Limb (tissue), 2 donors: ENCODE results near the gene EXOC8.
"Not testable (repeated sequence)": the region's sequence is repeated elsewhere in the genome, so short reads cannot be mapped to it uniquely, and the experiment has no call there.

Experiments
- DNase-seq, 2 donors: peaks; one replicate each; pipeline ENCODE4 v3.0.0-alpha.2; 2016; ENCODE audit errors: extremely low spot score in 2 of 2

Gene EXOC8

DNA sequence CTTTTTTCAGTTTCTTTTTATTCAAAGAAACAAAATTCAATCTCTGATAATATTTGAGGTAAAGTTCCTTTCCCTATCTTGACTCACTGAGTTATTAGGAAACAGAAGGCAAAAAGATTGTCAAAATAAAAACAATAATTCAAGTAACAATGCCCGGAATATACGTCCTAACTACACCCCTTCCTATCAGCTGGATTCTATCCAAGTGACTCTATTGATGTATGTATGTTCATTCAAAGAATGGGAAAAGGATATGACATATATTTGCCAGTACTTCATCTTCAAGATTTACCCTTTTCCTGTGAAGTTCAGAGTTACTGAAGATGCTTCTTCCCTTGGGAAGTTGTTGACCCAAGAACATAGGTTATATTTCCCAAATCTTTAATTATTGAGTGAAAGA lies 14.2 kb upstream of the EXOC8 start:
- no peak for DNase-seq

DNA sequence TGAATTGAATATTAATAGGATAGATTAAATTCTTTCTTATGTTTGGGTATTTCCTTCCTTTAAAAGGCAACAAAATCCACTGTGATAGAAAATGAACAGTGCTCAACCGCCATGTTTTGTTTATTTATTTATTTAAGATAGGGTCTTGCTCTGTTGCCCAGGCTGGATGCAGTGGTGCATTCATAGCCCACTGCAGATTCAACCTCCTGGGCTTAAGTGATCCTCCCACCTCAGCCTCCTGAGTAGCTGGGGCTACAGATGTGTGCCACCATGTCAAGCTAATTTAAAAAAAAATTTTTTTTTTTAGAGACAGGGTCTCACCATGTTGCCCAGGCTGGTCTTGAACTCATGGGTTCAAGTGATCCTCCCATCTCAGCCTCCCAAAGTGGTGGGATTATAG lies 11.2 kb upstream of the EXOC8 start:
- DNase-seq, result not testable (repeated sequence)

DNA sequence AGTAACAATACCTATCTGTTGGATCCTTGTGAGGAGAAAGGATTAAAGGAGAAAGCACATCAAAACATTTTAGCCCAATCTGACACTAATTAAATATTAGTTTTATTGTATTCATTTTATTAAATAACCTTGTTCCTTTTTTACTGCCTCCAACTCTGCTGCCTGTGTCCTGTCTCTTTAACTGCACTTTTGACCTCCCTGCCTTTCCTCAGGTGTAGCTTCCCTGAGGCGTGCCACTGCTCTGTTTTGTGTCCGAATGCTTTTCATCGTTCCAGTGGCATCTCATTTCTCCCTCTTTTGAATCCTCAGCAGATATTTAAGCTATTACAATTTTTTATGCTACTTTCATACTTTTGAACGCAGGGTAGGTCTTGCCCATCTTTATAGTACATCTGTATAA lies 10.8 kb upstream of the EXOC8 start:
- no peak for DNase-seq

DNA sequence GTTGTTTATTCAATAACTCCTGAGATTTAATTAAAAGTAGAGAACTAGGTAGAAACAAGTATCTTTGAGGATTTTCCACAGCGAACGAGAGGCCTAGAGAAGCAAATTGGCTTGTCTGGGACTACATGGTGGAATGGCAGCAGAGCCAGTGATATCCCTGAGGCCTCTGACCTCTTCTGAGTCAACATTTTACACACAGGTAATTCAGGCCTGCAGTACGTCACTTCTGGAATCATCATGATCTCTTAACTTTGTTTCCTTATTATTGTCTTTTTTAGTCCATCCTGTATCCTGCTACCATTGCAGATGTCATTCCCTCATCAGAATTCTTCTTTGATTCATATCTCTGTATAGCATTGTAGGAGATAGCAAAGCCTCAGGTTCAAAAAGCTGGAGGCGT lies 10.3 kb upstream of the EXOC8 start:
- DNase-seq, result no peak

DNA sequence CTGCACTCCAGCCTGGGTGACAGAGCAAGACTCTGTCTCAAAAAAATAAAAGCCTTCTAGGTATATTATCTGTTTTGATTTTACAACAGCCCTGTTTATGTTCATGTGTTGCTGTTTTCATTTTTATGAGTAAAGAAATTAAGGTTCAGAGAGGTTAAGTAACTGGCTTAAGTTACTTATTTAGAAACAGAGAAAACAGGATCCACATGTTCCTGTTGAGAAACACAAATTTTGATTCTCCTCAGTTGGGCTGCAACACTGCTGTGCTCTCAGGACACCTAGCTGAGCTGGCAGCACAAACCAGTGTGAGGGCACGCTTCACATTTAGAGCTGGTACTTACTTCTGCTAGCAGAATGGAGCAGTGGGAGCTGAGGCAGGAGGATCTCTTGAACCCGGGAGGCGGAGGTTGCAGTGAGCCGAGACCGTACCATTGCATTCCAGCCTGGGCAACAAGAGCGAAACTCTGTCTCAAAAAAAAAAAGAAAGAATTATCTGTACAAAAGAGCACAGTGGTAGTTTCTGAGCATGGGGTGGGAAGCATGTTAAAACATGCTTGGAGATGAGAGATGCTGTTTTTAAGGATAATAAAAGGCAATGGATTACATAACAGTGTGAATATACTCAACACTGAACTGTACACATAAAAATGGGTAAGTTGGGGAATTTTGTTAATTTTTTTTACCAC lies 2.8 kb upstream of the EXOC8 start:
- no peak for DNase-seq

DNA sequence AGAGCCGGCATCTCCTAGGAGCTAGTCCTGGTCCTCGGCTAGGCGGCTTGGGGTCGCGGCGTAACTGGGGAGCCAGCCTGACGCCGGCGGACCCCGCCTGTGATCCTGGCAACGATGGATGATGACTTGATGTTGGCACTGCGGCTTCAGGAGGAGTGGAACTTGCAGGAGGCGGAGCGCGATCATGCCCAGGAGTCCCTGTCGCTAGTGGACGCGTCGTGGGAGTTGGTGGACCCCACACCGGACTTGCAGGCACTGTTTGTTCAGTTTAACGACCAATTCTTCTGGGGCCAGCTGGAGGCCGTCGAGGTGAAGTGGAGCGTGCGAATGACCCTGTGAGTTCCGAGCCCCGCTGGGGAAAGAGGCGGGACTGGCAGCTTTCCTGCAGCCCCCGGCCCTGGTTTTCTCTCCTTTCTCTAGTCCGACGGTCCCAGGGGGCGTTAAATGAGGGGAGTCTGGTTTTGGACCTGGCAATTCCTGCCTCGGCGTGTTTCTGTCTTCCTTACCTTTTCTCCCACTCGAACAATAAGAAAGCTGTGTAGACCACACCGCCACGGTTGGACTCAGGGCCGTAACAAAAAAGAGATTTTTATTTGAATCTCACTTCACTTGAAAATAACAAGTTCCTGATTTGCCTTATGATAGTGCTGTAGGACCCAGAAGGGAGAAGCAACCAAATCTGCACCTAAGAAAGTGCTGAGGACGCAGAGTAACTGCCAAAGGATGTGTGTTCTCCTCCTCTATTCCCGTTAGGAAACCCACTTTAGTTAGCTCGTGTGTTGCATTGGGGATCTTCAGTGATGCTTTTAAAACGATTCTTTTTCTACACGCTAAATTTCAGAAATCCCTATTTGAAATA lies 847 bp upstream of the EXOC8 start, which contains the start of gene SPRTN:
Gene SPRTN (plus strand): TSS at position 24 of the 859 bp plus-strand sequence. CDS start 91 bp downstream, at position 115.
- DNase-seq, result no peak

DNA sequence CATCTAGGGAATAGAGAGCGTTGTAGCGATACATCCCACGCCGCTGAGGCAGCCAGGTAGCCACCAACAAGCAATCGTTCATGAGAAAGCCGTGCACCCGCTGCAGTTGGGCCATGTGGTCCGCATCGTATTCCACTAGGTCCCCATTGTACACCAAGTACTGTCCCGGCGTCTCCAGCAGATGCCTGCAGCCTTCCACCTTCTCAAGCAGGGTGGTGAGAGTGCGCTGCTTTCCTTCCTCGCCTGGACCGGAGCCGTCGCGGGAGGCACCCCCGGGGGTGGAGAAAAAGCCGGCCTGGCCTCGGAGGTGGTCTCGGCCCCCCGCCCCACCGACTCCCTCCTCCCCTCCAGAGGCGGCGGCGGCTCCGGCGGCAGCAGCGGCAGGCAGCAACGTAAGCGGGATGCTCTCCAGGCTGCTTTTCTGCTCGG lies 595 bp downstream of the EXOC8 start:
- no peak for DNase-seq

DNA sequence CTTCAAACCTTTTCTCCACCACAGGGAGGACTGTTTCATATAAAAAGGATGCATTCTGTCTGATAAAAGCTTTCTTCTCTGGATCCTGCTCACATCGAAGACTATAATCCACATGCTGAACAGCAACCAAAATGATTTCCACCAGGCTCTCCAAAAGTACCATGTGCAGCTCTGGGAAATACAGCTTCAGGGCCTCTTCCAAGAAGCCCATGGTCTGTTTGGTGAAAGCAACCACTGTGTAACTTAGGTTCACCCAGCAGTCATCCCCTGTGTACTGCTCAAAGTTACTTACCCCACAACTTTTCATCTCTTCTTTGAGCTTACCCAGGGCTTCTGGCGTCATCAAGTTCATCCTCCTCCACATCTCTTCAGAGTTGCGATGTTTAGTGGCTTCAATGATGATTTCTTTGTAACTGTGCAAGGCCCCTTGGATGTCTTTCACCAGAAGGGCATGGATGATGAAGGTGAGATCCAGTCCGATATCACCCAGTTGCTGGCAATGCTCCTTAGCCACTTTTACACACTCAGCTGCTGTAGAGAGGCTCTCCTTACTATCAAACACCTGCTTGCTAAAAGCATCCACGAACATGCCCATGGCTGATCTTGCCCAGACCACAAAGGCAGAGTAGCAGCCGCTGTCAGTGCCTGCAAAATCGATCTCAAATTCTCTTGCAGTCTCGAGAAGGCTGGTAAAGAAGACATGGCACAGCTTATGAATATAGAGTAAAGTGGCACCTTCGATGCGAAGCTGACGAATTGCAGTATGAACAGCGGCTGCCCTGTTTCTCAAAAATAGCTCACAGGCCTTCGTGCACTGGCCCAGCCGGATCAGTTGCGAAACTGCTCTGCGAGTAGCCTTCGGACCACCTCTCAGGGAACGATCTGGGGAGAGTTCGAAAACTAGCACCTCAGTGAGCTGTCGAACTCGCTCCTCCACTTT lies 1.7 kb downstream of the EXOC8 start:
- DNase-seq, result no peak

DNA sequence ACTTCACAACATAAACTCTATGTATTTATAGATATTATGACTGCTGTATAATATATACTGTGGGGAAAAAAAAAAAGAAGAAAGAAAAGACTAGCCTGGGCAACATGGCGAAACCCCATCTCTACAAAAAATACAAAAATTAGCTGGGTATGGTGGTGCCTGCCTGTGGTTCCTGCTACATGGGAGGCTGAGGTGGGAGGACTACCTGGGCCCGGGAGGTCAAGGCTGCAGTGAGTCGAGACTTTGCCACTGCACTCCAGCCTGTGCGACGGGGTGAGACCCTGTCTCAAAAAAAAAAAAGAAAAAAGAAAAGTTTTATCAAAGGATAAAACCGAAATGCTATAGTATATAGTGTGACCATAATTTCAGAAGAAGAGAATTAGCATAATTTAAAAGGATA lies 2.7 kb downstream of the EXOC8 start:
- no peak for DNase-seq

DNA sequence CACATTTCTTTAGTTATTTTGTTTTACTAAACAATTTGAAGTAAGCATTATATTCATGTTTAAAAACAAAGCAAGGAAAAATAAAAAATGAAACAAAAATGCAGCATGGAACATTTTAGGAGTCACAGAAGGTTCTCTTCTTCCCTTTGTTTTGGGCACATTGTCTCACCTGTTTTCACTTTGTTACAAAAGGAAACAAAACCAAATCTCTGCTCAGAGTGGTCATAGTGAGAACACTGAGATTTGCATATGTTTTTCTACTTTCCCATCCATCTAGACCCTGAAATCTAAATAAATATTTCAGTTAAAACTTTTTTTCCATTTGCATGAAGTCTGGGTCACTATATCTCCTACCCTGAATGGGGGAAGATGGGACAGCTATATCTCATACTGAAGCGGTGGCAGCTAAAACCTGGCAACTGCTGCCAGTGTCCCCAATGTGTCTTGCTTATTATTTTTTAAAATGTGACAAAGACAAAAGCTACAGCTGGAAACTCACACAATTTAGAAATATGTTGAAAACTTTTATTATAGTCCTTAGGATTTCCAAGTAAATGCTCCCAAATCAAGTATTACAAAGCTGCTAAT lies 3.5 kb downstream of the EXOC8 start:
- DNase-seq, result no peak

DNA sequence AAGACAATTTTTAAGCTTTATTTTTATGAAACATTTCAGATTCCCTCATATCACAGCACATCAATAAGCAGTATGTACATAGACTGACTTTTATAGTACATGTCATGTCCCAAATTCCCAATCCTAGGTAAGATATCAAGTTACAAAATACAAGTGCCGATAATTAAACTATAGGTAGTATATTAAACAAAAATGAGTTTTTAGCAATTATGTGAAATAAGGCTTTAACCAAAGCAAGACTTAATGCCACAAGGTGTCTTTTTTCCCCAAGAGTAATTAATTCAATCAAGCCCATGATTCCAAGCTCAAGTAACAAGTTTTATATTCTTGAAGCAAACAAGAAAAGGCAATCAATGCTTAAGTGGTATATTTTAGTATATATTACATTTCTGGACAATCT lies 4.9 kb downstream of the EXOC8 start:
- no peak for DNase-seq

DNA sequence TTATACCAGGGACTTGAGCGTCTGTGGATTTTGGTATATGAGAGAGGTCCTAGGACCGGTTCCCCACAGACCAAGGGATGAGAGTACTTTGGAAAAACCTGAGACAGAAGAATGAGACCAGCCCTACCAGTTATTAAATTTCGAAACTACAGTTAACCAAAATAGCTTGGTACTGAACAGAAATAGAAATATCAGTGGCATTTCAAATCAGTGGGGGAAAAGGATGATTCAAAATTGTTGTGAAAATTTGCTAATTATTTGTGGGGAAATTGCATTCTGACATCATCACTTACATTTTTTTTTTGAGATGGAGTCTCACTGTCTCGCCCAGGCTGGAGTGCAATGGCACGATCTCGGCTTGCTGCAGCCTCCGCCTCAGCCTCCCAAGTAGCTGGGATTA lies 8.2 kb downstream of the EXOC8 start:
- DNase-seq, result no peak

DNA sequence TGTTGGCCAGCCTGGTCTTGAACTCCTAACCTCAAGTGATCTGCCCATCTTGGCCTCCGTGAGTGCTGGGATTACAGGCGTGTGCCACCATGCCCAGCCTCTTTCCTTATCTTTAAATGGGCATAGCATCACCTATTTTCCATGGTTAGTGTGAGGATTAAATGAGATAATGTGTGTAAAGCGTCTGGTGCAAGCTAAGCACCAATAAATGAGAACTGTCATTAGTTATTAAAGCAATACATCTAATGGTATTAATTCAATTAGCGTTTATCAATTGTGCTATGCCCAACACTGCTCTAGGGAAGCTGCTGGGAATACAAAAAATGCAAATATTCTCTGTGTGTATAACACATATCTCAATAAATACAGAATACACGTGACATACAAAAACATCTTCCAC lies 10.0 kb downstream of the EXOC8 start:
- no peak for DNase-seq

DNA sequence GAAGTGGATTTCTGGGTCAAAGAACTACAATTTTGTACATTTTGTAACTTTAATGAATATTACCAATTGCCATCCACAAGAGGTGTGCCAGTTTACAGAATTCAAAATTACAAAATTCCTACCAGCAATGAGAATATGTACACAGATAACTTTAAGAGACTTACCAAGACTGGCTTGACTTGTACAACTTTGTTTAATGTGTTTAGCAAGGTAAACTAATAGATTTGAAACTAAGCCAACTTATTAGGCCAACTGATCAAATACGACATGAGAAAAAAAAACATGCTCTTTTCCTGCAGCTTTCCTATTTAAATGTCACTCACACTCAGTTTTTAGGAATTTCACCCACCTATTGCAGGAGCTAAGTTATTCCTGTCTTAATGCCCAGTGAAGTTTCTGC lies 11.4 kb downstream of the EXOC8 start:
- no peak for DNase-seq

DNA sequence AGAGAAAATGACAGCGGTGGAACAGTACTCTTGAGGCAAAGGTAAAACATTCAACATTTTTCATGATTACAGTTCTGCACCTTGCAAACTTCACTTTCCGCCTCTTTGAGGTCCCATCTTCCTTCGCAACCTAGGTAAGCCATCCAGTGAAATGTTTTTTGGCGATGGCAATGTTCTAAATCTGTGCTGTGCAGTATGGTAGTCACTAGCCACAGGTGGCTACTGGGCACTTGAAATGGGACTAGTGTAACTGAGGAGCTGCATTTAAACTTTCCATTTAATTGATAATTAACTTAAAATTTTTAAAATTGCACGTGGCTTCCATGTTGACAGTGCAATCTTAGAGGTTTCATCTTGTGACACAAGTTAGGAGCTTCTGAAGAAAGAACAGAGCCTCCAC lies 13.0 kb downstream of the EXOC8 start:
- DNase-seq, result no peak

DNA sequence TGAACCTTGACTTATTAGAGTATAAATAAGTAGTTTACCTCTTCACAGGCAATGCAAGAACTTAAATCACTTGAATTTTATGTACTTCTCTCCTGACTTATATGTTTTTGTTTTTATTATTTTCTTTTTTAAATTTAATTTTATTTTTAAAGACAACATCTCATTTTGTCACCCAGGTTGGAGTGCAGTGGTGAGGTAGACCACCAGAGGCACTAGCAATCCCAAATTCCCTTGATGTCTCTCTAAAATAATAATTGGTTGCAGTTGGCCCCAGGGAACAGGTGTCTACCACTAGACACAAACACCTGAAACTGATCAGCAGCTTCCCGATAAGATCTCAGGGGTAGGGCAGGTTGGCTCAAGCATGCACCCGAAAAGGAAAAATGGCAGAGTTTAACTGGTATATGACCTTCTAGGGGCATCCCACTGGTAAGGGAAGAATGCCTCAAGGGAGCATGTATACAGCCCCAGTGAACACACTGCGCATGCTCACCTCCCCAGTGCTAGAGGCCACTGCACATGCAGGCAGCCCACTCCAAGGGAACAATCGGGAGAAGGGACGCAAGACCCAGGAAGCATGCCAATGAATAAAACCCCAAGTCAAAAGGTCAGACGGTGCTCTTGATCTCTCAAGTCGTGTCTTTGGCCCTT lies 14.6 kb downstream of the EXOC8 start:
- DNase-seq, result no peak

DNA sequence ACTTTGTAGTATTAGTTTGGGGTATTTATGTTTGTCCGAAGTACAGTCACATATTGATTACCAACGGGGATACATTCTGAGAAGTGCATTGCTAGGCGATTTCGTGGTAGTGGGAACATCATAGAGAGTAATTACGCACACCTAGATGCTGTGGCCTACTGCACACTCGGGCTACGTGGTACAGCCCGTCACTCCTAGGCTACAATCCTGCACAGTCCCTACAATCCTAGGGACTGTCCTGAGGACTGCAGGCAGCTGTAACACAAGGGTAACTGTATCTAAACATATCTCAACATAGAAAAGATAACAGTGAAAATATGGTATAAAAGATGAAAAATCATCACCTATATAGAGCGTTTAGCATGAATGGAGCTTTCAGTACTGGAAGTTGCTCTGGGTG lies 18.6 kb downstream of the EXOC8 start:
- no peak for DNase-seq

DNA sequence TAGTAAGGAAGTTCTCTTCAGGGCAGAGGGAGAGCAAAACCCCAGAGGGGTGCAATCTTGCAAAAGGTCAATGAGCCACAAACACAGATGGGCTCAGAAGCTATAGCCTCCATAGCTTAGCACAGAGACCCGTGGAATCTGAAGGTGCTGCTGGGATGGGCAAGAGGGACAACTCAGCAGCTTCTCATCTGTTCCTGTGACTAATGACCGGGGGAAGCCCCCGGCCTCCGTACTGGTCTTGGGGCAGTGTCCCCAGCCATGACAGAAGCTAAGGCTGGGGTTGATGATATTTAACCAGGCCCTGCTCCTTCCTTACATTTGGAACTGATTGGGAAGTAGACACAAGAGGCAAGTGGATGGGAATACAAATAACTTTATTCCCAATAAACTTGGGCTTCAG lies 19.1 kb downstream of the EXOC8 start:
- no peak for DNase-seq

DNA sequence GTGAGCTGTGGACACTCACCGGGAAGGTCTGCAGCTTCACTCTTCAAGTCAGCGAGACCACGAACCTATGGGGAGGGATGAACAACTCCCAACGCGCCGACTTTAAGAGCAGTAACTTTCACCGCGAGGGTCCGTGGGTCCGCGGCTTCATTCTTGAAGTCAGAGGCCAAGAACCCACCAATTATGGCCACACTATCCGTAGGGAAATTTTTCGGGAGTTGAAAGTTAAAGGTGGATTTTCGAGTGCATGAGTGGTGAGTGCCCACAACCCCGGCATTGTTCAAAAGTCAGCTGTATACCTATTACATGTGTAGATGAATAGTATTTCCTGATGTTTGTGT lies 19.7 kb downstream of the EXOC8 start:
- DNase-seq, result no peak

DNA sequence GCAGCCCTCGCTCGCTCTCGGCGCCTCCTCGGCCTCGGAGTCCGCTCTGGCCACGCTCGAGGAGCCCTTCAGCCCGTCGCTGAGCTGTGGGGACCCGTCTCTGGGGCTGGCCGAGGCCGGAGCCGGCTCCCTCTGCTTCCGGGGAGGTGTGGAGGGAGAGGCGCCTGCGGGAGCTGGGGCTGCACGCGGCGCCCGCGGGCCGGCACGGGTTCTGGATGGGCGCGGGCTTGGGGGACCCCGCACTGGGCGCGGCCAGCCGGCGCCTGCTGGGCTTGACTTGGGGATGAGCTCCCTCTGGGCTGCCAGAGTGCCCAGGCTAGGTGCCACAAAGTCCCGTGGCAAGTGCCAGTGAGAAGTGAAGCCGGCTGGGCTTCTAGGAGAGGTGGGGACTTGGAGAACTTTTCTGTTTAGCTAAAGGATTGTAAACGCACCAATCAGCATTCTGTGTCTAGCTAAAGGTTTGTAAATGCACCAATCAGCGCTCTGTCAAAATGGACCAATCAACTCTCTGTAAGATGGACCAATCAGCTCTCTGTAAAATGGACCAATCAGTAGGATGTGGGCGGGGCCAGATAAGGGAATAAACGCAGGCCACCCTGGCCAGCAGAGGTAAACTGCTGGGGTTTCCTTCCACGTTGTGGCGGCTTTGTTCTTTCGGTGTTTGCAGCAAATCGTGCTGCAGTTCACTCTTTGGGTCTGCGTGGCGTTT lies 20.2 kb downstream of the EXOC8 start:
- DNase-seq, result peak in 1 of 2 donors; percentile 3
